GM18526 (cell line): Measurements from ENCODE around the gene MCUB.
A peak's percentile ranks its signal among the peaks of the same experiment; 100 is the strongest.

Experiments used
- POLR2A ChIP-seq: IDR thresholded peaks from 3 replicates; pipeline ENCODE4 v1.6.1; 2011; ENCODE audit not compliant: insufficient read length; ENCODE audit errors: extremely low read depth

The MCUB gene

DNA sequence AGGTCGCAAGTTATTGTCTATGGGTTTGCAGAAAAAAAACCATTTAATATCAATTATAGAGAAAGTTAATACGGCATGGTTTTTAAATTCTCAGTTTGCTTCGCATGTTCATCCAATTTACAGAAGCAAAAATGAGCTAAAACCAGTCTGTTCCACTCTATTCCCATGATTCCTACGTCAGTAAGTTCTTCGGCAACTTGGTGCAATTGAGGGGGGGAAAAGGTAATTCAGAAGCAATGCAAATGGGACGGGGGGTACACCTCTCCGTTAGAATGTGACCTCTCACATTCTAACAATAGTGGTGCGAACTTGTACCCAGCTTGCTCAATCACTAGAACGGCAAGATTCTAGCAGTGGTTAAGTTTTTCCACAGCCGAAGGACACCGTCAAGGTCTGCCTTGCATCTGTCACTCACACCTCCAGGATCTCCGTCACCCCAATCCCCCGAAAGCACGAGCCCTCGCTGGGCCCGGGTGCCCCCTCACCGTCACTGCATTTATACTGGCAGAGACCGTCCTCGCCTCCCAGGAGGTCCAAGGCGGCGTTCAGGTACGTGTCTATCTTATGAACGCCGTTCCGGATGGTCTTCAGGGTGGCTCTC is 169.2 kb downstream of the MCUB start:
- no peak for TF ChIP-seq POLR2A

DNA sequence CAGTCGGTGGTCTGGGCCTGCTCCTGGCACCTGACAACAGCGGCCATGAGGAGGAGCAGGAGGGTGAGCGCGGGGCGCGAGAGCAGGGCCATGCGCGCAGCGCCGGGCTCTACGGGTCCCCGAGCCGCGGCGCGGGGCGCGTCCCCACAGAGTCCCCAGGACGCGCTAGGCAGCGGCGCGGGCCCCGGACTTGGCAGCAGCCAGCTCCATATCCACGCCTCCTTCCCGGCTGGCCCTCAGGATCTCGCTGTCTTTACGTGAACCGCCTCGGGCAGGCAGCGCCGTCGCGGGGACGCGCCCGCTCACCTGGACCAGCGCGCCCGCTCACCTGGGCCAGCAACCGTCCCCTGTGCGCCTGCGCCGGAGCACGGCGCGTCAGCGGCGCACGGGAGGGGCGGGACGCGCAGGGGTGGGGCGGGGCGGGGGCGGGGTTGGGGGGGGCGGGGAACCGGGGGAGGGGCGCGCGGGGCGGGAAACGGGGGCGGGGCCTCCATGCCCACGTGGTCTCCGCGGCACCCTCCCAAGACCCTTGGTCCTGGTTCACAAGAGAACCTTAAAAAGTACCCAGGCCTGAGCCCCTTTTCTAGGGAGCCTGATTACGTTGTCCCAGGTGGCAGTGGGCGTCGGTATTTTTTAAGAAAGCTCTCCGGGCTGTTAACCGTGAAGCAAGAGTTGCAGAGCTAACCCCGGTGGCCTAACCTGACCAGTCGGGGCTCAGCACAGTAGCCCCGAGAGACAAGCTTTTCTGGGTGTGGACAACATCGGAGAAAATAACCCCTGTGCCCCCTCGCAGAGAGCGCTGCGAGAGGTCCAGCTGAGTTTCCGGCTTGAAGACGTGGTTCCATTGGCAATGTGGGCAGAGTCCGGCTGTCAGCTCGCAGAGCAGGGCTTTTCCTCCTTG is 169.9 kb downstream of the MCUB start, which contains the start of gene PLA2G12A:
Gene PLA2G12A, minus strand, starts transcription at position 353 of the 901 bp plus-strand sequence. Its CDS starts 261 bp downstream, at position 92.
- TF ChIP-seq POLR2A, result peak; percentile 48

DNA sequence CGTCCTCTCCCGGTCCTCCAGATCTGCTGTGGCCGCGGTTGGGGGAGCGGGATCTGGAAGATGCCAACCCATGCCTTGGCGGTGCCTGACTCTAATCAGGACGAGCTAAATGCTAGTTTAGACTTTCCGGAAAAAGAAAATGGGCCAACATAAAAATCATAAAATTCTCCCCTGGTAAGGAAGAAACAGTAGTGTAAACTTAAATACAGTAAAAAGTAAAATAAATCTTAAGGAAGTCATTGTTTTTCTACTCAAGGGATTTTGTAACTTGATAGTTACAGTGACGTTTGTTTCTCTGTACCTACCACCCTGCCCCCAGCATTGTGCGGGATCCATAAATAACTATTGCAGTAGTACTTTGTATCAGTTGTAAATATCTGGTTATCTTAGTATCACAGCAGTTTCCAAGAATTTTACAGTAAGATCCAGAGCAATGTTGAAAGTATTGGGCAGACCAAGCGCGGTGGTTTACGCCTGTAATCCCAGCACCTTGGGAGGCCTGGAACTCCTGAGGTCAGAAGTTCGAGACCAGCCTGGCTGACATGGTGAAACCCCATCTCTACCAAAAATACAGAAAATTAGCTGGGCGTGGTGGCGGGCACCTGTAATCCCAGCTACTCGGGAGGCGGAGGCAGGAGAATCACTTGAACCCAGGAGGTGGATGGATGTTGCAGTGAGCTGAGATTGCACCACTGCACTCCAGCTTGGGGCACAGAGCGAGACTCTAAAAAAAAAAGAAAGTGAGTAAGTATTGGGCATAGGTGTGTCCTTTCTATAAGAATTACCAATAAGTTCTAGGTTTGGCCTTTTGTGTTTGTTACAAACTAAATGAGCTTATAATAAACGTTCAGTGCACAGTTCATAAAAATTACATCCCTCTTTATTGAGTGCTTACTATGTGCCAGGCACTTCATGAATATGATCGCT is 170.8 kb downstream of the MCUB start:
- no peak for TF ChIP-seq POLR2A

DNA sequence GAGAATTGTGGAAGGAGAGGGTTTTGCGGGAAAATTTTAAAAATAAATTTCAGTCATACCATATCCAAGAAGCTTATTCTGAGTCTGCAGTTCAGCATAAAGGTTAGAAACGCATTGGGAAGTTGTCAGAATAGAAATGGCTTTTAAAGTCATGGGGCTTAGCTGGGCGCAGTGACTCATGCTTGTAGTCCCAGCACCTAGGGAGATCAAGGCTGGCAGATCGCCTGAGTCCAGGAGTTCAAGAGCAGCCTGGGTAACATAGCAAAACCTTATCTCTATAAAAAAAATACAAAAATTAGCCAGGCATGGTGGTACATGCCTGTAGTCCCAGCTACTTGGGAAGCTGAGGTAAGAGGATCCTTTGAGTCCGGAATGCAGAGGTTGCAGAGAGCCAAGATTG is 173.7 kb downstream of the MCUB start:
- no peak for TF ChIP-seq POLR2A

DNA sequence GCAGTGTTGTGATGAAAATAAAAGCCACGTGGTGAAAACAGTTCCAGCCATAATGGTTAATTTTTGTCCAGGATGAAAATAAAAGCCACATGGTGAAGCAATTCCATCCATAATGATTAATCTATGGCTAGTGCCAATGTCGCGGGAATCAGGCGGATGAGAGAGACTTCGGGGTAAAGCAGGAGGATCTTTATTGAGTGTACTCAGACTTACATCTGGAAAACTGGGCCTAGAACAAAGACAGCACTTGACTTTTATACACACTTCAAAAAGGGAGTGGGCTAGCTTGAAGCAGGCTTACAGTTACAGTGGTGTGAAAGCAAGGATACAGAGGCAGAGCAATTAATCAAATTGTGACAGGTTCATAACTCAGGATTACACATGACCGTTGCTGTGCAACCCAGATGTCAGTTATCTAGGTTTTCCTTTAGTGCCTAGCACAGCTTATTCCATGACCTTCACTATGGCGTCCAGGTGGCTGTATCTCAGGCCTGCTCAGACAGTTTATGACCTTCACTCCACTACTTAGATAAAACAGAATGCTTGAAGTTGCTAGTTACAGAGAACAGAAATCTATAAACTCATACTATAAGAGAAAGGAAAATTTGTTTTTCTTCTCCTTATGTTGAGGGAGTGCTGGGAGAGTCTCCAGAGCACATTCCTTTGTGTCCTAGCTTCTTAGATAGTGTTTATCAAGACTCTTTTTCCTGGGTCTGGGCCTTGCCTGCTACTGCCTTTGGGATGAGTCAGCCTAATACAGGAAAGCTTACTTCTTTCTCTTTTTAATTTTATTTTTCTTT is 175.7 kb downstream of the MCUB start:
- no peak for TF ChIP-seq POLR2A
